ENCODE measurements around the gene SLC39A10.
A peak's percentile ranks its signal among the peaks of the same experiment; 100 is the strongest.

The SLC39A10 gene

DNA sequence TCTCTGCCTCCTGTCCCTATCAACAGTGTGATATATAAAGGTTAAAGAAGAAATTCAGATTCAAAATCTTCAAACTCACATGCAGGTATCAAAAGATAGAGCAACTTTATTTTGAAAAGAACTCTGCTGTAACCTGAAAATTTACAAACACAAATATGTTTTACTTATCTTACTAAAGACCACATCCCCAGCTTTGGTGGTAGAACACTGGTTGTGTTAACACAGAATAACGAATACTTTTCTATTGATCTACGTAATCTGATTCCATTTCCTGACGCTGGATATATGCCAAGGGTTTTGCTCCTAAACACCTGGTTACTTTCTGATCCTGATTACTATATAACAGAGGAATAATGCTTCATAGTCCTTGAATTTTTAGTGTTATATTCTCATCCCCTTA is 23.1 kb upstream of the SLC39A10 start:
- TF ChIP-seq, protein P1, sequence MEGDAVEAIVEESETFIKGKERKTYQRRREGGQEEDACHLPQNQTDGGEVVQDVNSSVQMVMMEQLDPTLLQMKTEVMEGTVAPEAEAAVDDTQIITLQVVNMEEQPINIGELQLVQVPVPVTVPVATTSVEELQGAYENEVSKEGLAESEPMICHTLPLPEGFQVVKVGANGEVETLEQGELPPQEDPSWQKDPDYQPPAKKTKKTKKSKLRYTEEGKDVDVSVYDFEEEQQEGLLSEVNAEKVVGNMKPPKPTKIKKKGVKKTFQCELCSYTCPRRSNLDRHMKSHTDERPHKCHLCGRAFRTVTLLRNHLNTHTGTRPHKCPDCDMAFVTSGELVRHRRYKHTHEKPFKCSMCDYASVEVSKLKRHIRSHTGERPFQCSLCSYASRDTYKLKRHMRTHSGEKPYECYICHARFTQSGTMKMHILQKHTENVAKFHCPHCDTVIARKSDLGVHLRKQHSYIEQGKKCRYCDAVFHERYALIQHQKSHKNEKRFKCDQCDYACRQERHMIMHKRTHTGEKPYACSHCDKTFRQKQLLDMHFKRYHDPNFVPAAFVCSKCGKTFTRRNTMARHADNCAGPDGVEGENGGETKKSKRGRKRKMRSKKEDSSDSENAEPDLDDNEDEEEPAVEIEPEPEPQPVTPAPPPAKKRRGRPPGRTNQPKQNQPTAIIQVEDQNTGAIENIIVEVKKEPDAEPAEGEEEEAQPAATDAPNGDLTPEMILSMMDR (IDR thresholded peaks at IDR 0.05; ENCODE audit: low read depth, low read length), result no peak
- H3K4me3 ChIP-seq (ENCODE audit: low read depth, low read length), result no peak overlapping the region
- in situ Hi-C loops (cut with HindIII; ENCODE audit: low sequenced_read_pairs), result no loop called here
- DNase-seq (ENCODE audit: low read depth, low spot score), result no peak

DNA sequence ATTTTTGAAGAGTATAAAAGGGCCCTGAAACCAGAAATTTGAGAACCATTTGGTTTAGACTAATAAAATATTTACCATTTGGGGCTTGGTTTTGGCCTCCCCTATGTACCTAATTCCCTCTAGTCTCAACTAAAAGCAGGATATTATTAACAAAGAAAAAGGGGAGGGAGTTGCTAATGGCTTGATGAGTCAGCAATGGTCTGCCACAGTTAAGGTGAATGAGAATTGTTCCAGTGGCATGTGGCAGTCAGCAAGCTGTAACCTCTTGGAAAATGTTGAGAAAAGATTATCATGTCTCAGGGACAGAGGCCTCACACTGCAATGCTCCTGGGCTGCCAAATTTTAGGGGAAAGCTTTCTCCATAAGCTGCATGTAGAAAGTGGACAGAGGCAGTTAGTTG is 20.1 kb upstream of the SLC39A10 start:
- in situ Hi-C loops (cut with HindIII; ENCODE audit: low sequenced_read_pairs), result no loop called here
- TF ChIP-seq, protein P1 (IDR thresholded peaks at IDR 0.05; ENCODE audit: low read depth, low read length), result no peak
- H3K4me3 ChIP-seq (ENCODE audit: low read depth, low read length), result no peak overlapping the region
- DNase-seq (ENCODE audit: low read depth, low spot score), result peak; percentile 21

DNA sequence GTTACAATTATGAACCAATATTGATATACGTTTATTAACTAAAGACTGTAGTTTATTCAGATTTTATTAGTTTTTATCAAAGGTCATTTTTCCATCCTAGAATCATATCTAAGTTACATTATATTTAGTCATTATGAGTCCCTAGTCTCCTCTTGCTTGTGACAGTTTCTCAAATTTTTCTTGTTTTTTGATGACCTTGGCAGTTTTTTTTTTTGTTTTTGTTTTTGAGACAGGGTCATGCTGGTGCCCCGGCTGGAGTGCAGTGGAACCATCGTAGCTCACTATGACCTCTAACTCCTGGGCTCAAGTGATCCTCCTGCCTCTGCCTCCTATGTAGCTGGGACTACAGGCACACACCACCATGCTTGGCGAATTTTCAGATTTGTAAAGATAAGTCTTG is 18.3 kb upstream of the SLC39A10 start:
- no peak overlapping the region for H3K4me3 ChIP-seq (ENCODE audit: low read depth, low read length)
- in situ Hi-C loops (cut with HindIII; ENCODE audit: low sequenced_read_pairs), result no loop called here
- TF ChIP-seq, protein P1 (IDR thresholded peaks at IDR 0.05; ENCODE audit: low read depth, low read length), result no peak

DNA sequence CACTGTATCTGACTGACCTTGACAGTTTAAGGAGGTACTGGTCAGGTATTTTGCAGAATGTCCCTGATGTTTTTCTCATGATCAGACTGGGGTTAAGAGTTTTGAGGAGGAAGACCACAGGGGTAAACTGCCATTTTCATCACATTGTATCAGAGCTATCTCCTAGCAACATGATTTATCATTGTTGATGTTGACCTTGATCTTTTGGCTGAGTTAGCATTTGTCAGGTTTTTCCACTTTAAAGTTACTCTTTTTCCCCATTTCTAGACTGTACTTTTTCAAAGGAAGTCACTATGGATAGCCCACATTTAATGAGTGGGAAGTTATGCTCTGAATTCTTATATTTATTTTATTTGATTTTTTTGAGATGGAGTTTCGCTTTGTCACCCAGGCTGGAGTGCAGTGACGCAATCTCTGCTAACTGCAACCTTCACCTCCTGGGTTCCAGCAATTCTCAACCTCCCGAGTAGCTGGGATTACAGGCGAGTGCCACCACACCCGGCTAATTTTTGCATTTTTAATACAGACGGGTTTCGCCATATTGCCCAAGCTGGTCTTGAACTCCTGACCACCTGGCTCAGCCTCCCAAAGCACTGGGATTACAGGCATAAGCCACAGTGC is 17.7 kb upstream of the SLC39A10 start:
- no peak for DNase-seq (ENCODE audit: low read depth, low spot score)
- no peak overlapping the region for H3K4me3 ChIP-seq (ENCODE audit: low read depth, low read length)
- in situ Hi-C loops (cut with HindIII; ENCODE audit: low sequenced_read_pairs), result no loop called here
- TF ChIP-seq, protein P1 (IDR thresholded peaks at IDR 0.05; ENCODE audit: low read depth, low read length), result no peak

More for the DNA sequence above, 18.3 kb upstream of the SLC39A10 start:
- no peak for DNase-seq (ENCODE audit: low read depth, low spot score)

DNA sequence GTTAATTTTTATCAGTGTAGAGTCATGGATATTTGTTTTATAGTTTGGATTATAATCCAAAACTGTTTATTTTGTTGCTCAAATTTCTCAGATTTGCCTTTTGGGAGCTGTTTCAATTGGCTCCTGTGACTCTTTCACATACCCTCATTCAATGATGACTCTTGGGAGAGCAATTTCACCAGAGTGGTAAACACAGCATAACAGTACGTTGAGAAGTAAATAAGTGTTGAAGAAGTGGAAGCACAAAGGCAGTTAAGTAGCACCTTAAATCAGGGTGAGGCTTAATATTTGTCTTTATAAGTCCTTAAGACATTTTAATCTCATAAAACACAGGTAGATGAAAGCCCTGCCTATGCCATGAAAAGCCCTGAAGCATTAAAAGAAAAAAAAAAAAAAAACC is 17.1 kb upstream of the SLC39A10 start:
- in situ Hi-C loops (cut with HindIII; ENCODE audit: low sequenced_read_pairs), result no loop called here
- TF ChIP-seq, protein P1 (IDR thresholded peaks at IDR 0.05; ENCODE audit: low read depth, low read length), result no peak
- H3K4me3 ChIP-seq (ENCODE audit: low read depth, low read length), result no peak overlapping the region
- no peak for DNase-seq (ENCODE audit: low read depth, low spot score)

DNA sequence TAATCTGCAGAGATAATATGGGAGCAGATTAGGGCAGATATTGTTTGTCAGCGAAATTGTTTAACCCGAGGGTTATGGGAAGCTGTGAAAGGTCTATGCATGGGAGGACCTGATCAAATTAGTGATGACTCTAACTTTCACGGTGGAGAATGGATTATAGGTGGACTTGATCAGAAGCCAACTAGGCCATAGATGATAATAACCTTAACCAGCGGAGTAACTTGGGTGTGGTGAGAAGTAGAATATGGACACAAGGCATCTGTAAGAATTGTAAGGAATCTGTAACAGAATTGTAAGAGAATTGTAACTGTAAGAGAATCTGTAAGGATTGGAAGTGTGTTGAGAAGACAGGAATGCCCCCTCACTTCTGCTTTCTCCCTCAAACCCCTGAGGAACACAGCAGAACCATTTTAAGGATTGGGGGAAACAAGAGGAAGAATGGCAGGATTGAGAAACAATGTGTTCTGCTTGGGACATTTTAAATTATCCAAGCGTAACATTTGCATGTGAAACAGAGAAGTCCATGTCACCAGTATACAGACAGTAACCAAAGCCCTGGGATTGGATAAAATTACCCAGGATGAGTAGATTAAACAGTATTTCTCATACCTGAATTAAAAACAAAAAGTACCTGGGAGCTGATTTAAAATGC is 14.9 kb upstream of the SLC39A10 start:
- no peak for DNase-seq (ENCODE audit: low read depth, low spot score)

More for the DNA sequence above, 14.9 kb upstream of the SLC39A10 start:
- TF ChIP-seq, protein P1 (IDR thresholded peaks at IDR 0.05; ENCODE audit: low read depth, low read length), result no peak
- in situ Hi-C loops (cut with HindIII; ENCODE audit: low sequenced_read_pairs), result no loop called here
- H3K4me3 ChIP-seq (ENCODE audit: low read depth, low read length), result no peak overlapping the region

Measured in astrocyte of the spinal cord (primary cell).